Fibroblast of lung (primary cell): ENCODE results near the gene COL10A1.

Experiments
- CTCF ChIP-seq, 2 donors: IDR thresholded peaks in 1 of 2; conservative IDR thresholded peaks in 1 of 2; 1 replicate in 1 of 2; 2 replicates in 1 of 2; pipeline ENCODE4 v1.5.1; 2011 to 2012; ENCODE audit warnings: low read length in 2 of 2, control low read depth in 1 of 2, inconsistent platforms in 1 of 2, low read depth in 1 of 2, mild to moderate bottlenecking in 1 of 2
- EZH2 ChIP-seq: IDR thresholded peaks from 2 replicates; pipeline ENCODE4 v1.5.1; 2012; ENCODE audit warnings: low read length, control low read depth, mild to moderate bottlenecking; ENCODE audit errors: missing control alignments

GRCh38 chr6:116120430-116120829, 5.5 kb downstream of the COL10A1 start:
- TF ChIP-seq CTCF (conservative IDR thresholded peaks at IDR 0.05 in 1 of 2, IDR thresholded peaks at IDR 0.05 in 1 of 2; ENCODE audit: low read depth in 1 of 2, low read length in 2 of 2) (no peak), EZH2 (no peak)
